Right ventricle myocardium inferior (tissue), 1 donor: ENCODE results near the gene REG3A. TPM values are rescaled to one million over a fixed set of nuclear protein-coding genes. Genes with fewer than 3 reads are reported as not detected.

Experiments used
- ATAC-seq: fragments of 200-7000 bp; cut with Tn5 transposase; one replicate; pipeline ENCODE4 v1.9.1; 2020; ENCODE audit warnings: mild to moderate bottlenecking, moderate library complexity
- DNase-seq: peaks from one replicate; pipeline ENCODE4 v3.0.0; 2021; ENCODE audit errors: missing footprints
- intact Hi-C: fragments of 100-400 bp; cut with DNase I; formaldehyde crosslinking; loops from one replicate; pipeline ENCODE4 v1.11.0; 2022
- long read RNA-seq: library from polyadenylated mRNA; unstranded; transcript quantifications from one replicate; pipeline ENCODE4 v2.0.0, GENCODE V29; 2021
- total RNA-seq: library from RNA; stranded (reverse); fragmentation: NEBNext Ultra II Directional; extraction: Animal tissue kit (Norgen Biotek cat#: 25700); gene quantifications from one replicate; pipeline ENCODE4 v1.2.1, GENCODE V29; 2021
- donor health status: DM: no; HTN: yes; CAD: no; lungs with severe emphysema.

Gene REG3A
- not detected for total RNA-seq
- long read RNA-seq, result 0 reads

DNA sequence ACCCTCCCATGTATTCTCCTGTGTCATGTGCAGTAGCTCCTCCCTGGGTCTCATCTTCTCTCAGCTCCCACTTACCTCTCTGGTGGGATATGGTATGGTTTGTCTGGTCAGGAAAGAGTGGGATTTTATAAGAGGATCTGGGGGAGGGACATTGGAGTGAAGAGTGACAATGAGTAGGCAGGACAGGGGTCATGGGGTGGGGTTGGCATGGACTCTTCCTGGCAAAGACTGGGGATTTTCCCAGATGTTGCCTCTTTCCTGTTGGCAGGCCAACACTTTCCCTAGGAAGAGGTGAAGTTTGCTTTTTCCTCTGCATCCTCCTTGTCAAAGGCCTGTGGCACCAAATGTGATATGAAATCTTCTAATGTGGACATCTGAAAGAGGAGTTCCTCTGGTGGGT lies at the start of gene REG3A:
TSS of gene REG3A (minus strand) at position 101 of the 400 bp plus-strand sequence. CDS start 348 bp downstream, outside the sequence.
- intact Hi-C loops, result no loop called here
- DNase-seq (no peak), ATAC-seq (no peak)

DNA sequence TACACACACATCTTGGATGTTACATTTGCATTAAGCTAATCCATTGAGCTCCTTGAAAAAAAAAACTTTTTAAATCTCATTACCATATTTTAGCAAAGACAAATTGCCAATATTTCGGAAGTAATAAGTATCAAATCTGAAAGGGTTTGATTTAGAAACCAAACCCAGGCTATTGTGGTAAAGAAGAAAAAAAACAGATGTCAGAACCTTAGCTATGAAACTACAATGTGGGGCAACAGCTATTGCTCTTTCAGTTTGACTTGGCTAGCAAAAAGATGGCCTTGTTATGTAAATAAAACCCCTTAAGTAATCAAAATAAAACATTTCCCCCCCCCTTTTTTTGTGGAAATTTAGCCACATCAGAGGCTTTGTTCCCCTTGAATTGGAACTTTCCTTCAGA lies 41.2 kb upstream of the REG3A start:
- ATAC-seq (no peak), DNase-seq (no peak)
- intact Hi-C loops, result no loop called here

DNA sequence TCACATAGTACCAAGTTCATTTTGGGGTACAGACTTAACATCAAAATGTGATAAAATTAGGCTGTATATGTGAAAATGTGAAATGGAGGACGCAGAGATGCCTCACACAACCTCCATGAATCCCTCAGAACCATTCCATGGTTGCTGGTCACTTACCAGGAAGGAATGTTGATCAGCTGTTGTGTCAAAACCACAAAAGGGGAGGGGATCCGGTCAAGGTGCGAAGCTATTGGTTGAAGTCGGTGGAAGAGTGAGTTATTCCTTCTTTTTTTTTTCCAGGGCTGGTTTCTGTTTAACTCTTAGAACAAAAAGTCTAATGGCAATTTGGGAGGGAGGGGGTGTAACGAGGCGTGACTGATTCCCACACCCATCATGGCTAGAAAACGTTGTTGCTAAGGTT lies 32.3 kb upstream of the REG3A start:
- ATAC-seq, result no peak
- intact Hi-C loops, result no loop called here
- no peak for DNase-seq

DNA sequence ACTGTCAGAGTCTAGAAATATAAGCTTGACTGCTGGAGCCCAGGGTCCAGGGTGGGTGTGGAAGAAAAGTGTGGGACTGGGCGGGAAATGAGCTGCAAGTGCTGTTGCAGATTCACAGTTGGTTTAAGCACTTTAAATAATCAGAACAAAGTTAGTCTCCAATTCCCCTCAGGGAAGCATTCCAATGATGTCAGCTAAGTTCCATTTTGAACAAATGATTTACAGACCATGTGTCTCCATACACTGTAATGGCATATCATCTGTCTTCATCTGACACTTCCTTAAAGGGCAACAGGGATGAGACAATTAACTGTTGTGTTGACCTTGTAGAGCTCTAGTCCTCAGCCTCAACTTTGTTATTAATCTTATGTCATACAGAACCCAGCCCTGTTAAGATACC lies 31.5 kb upstream of the REG3A start:
- ATAC-seq, result no peak
- intact Hi-C loops, result no loop called here
- no peak for DNase-seq

DNA sequence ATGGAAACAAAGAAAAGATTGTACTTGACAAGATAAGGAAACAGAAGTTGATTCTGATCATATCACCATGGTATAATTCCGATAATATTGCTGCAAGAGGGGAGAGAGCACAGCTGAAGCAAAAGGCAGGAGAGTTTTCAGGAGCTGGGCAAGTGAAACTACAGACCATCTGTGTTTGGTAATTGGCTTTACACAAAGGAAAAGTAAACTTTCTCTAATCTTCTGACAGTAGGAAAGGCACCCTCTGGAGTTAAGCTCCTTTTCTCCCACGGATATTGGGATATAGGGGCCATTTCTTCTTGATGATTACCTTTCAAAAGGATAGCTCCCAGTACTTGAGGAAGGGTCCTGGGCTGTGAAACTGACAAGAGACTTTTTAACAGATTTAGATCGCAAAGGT lies 29.9 kb upstream of the REG3A start:
- DNase-seq (no peak), ATAC-seq (no peak)
- intact Hi-C loops, result no loop called here

DNA sequence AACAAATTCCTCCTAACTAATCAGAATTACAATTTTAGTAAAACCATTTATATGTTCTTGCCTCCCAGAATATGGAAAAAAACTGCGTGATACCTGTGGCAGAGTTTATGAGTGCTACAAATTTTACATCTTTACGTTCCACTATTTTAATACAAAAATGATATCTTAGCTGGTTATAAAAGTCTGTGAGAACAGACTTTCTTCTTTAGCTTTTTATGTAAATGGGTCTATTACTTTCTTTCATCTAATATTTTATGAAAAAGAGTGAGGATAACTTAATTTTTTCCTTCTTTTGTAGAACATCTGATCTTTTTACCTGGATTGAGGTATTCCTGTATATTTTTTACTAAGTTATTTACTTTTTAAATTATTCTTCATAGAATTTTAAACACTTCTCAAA lies 22.1 kb upstream of the REG3A start:
- intact Hi-C loops, result no loop called here
- no peak for ATAC-seq
- DNase-seq, result no peak

DNA sequence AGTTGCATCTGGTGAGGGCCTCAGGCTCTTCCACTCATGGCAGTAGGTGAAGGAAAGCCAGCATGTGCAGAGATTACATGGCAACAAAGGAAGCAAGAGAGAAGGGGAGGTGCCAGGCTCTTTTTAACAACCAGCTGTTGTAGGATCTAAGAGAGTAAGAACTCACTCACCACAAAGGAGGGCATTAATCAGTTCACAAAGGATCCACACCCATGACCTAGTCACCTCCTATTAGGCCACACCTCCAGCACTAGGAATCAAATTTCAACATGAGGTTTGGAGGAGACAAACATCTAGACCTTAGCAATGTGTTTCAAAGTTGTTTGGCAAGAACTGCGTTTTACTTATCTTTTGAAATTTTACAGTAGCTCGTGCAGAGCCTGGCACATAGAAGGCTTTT lies 20.5 kb upstream of the REG3A start:
- DNase-seq (no peak), ATAC-seq (no peak)

DNA sequence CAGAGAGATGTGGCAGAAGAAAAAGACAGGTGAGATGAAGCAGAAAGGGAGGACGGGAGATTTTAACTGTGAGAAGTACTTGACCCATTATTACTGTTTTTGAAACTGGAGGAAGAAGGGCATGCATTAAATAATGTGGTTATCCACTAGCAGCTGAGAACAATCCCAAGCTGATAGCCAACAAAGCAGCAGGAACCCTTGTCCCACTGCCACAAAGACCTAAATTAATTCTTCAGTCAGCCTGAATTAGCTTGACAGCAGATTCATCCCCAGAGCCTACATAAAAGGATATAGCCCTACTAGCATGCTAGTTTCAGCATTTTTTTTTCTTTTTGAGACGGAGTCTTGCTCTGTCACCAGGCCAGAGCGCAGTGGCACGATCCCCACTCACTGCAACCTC lies 19.5 kb upstream of the REG3A start:
- no peak for DNase-seq
- no peak for ATAC-seq
- intact Hi-C loops, result no loop called here

More for the DNA sequence above, 20.5 kb upstream of the REG3A start:
- intact Hi-C loops, result no loop called here

DNA sequence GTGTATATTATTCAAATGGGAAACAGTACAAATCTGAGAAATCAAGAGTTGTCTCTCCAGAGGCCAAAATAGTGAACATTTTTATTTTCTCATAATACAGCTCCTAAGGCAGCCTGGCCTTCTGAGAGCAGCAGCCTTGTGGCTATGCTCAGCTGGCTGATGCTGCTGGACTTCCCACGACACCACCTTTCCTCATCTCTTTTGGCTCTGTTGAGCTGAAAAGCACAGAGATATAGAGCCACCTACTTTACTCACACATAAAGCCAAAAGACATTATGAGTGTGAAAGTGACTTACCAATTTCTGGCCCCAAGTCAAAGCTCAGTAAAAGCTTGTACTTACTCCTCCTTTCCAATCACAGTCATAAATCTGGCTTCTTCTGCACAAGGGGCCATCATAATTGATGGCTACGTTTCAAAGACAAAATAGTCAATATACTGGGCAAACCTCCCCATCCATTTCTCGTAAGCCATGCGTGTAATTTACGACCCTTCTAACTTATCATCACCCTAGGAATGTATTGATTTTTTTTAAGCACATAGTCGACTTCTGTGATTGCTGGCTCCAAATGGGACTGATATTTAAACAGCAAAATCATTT lies 18.6 kb upstream of the REG3A start:
- ATAC-seq (no peak), DNase-seq (no peak)
- intact Hi-C loops, result no loop called here

DNA sequence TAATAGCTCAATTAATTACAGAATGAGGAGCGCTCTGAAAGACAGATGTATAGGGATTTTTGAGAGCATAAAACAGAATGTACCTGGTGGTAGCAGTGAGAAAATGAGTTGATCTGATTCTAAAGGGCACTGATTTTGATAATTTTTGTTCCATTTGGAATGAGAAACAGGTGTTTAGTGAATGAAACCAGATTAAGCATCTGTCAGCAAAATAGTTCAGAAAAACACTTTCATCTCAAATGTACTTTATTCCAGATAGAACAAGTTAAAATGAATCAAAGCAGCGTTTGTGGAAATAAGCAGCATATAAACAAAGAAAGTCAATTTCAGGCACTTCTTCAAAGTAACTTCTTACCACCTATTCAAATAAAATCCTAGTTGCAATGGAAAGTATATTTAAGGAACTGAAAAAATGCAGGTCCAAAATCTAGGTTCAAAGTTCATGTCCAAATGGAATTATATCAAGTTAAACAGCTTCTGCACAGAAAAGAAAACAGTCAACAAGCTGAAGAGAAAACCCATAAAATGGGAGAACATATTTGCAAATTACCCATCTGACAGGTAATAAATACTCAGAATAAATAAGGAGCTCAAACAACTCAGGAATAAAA lies 11.9 kb upstream of the REG3A start:
- ATAC-seq, result no peak
- intact Hi-C loops, result no loop called here
- no peak for DNase-seq

DNA sequence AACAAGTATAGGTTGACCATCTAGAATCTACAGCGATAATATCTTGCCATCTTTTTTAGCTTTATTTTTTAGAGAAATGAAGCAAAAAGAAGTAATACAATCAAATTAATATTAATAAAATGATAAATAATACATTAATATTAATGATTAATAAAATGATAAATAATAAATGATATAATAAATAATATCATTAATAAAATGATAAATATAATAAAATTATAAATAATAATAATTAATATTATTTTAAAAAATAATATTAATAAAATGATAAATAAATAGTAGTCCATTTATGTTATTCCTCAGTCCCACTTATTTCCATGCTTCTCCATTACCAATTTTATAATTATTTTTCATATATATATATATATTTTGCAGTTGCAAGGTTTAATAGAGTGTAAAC lies 3.2 kb upstream of the REG3A start:
- DNase-seq (no peak), ATAC-seq (no peak)
- intact Hi-C loops, result no loop called here

DNA sequence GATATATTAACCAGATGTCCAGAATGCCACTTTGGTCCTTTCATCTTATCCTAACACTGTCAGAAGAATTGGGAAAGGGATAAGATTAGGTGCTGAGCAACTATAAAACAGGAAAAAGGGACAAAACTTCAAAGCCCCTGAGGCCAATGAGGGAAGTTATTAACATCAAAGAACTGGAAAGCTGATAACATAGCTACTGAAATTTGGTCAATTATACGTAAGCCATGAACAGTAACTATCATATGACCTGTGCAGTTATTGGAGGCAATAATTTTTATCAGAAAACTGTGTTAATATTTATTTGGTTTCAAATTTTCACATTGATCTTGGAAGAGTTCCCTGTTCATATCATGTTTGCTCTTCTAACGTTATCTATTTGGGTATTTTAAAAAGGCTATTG lies 2.6 kb upstream of the REG3A start:
- ATAC-seq (no peak), DNase-seq (no peak)
- intact Hi-C loops, result no loop called here

DNA sequence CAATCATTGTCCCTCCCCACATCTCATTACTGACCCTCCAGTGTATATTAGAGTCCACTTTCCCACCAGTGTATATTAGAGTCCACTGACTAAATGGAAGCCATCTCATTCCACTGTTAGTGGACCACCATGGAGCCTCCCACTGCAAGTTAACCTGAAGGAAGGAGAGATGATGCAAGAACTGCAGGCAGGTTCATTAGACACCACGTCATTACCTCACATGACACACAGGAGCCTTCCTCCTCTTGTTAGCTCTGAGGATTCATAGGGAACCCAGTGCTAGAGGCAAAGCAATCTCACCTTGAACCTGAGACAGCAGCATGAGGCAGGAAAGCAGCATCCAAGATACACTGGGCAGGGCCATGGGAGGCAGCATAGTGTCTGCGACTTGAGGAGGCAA lies 523 bp downstream of the REG3A start:
- intact Hi-C loops, result no loop called here
- DNase-seq (no peak), ATAC-seq (no peak)

DNA sequence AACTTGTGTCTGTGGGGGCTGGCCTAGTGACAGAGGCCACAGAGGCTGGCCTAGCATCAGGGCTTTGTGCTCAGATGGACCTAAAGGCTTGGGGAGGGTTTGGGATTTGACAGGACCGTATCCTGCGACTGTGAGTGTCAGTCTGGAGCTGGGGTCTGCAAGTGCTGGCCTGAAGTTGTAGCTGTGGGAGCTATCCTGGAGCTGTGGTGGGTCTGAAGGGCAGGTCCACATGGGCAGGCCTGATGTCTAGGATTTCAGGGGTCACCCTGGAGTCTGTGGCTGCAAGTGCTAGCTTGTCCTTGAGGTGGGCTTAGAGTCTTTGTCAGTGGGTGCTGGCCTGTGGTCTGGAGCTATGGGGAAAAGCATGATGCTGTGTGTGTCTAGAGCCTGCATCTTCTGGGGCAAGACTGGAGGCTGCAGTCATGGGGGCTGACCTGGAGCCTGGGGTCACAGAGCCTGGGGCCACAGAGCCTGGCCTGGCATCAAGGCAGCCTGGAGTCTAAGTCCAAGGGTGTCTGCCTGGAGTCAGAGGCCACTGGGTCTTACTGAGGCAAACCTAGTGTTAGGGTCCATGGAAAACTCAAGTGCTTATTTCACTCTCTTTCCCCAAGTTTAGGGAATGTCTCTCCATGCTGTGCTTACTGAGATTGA lies 3.6 kb downstream of the REG3A start:
- DNase-seq (no peak), ATAC-seq (no peak)
- intact Hi-C loops, result no loop called here

DNA sequence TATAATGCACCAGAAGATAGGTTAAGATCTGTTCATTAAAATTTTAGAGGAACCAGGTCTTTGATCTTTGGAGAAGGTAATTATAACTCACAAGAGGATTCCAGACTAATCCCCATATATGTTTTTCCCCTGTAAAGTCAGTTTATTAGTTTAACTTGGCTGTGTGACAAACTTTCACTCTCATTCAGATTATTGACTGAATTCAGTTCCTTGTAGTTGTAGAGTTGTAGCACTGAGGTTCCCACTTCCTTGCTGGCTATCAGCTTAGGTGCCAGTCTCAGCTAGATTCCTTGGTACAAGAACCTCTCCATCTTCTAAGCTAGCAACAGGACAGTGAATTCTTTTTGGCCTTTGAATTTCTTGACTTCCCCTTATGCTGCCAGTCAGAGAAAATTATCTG lies 20.1 kb downstream of the REG3A start:
- ATAC-seq (no peak), DNase-seq (no peak)
- intact Hi-C loops, result no loop called here

DNA sequence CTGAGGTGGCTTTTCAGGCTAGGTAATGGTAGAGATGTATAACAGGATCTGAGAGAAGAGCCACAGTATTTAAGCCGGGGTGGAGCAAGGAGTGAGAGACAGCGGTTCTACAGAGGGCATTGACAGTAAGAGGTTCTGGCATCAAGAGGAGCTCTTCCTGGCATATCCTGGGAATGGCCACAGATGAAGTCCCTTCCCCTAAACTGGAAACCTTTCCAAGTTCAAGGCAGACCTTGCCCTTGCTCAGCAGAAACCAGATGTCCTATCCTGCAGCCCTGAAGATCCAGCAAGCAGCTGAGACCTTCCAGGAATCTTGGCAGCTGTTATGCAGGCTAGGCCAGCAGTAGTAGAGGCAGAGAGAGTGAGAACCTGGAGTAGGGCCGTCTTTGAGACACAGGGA lies 21.2 kb downstream of the REG3A start:
- DNase-seq (no peak), ATAC-seq (no peak)
- intact Hi-C loops, result no loop called here

DNA sequence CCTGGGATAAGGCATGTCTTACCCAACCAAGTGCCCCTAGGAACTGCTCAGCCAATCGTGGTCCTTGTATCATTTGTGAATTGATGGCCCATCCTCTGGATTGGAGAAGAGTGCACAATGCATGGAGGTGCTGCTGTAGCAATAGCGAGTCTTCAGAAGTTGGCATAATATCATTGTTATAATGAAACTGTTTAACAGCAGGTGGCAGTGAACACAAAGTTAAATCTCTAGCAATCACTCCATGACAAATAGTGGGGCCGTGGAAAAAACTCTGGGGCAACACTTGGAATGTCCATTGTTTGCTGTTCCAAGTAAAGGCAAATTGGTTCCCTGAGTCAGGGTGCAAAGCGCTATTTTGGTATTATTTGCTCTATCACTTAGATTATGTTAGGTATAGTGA lies 27.9 kb downstream of the REG3A start:
- intact Hi-C loops, result no loop called here
- DNase-seq, result no peak
- ATAC-seq, result no peak

DNA sequence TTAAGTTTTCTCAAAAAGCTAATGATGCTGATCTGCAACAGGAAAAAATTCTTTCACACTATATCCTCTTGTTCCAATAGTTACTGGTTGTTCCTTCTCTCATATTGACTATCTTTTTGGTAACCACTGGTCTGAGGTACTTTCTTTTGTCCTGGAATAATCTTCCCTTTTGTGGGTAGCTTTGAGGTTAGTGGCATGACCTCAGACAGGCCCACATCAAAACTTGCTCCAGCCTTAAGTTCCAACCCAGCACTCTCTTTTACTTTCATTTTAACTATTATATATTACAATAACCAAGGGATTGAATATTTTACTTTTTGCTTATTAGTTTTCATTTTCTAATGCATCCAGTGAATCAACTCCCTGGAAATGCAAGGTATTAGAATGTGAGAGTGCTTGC lies 29.7 kb downstream of the REG3A start:
- ATAC-seq, result no peak
- intact Hi-C loops, result no loop called here
- DNase-seq, result no peak

DNA sequence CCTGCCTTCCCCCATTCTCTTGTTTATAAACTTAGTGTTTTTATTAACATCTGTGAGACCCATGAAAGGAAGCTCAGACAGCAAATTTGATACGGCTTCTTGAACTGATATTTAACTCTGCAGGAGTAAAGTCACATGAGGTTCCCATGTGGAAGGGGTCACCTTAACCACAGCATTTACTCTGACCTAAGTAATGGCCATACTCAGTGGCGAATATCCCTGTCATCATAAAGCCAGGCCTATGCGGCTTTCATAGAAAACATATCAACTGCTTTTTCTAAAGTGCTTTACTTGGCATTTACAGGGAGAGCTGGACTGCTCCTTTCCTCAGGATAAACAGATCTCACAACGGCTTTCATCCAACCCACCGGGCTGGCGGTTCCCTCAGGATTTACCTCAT lies 30.3 kb downstream of the REG3A start:
- DNase-seq (no peak), ATAC-seq (no peak)
- intact Hi-C loops, result no loop called here

DNA sequence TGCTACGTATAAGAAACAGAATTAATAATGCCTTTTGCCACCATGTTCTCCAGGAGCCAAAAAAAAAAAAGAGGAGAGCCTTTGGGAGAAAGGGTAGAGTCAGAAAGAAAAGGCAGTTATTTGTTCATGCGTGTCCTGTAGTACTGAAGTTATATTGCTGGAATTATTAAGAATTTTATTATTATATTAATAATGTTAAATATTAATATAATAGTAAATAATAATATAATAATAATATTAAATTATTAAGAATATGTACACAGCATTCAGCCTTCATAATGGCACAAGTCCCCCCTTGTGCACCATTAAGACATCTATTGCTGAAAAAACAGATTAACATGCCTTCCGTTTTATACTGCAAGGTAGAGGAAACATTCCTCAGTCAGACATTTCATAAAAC lies 31.1 kb downstream of the REG3A start:
- intact Hi-C loops, result no loop called here
- ATAC-seq (no peak), DNase-seq (no peak)

DNA sequence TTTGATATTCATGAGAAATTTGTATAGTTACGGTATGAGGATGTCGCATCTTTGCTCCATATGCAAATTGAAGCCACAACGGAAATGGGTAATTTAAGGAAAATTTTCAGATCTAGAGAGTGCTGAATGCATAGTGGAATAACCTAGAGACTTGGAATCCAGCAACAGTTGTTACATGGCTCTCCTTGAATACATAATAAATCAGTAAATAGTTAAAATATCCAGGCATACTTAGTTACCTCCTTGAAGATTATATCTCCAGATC lies 33.9 kb downstream of the REG3A start:
- DNase-seq (no peak), ATAC-seq (no peak)
- intact Hi-C loops, result no loop called here
